K562 (cell line): ENCODE measurements around the gene CLPSL2. TPM values are rescaled to one million over a fixed set of nuclear protein-coding genes. Genes with fewer than 3 reads are reported as not detected.
A peak's percentile ranks its signal among the peaks of the same experiment; 100 is the strongest.

Experiments
- ATAC-seq: fragments of 200-7000 bp; cut with Tn5 transposase; 3 replicates; pipeline ENCODE4 v1.9.1; 2020; ENCODE audit warnings: moderate library complexity
- BruUV-seq: library from RNA; stranded (reverse); fragments of 400-500 nt; replicated peaks from 2 replicates; lab custom pipeline; 2021; lab: Mats Ljungman, UMichigan
- CTCF ChIA-PET: fragments of 300-600 bp; formaldehyde crosslinking; extraction: SDS; loops from one replicate; lab custom pipeline; 2021; ENCODE audit warnings: low intra/inter-chr PET ratio; lab: Yijun Ruan, JAX
- POLR2A ChIA-PET: fragments of 300-600, 350-650 bp; sonication (Branson Sonifier 250); formaldehyde crosslinking; extraction: SDS; loops from one replicate; lab custom pipeline; 2021; ENCODE audit warnings: antibody characterized with exemption, inconsistent platforms; lab: Yijun Ruan, JAX
- DNase-seq, 4 experiments: peaks; one replicate each; pipeline versions ENCODE4 v3.0.0 to v3.0.0-alpha.2; 2011 to 2018; ENCODE audit warnings: low spot score in 3 of 4, mixed read lengths in 3 of 4; ENCODE audit errors: extremely low read depth in 1 of 4
- FAIRE-seq: peaks from 2 replicates; lab custom pipeline; 2011; peaks lifted over from hg19 to GRCh38; lab: Jason Lieb, UNC
- H2AFZ ChIP-seq: 2 replicates; pipeline ENCODE4 v1.6.0; 2011; ENCODE audit warnings: low read depth, low read length, control low read depth, inconsistent platforms
- H3K27ac ChIP-seq: fragments of 200-600 bp; 3 replicates; pipeline ENCODE4 v1.8.0; 2011; ENCODE audit warnings: low read depth, mild to moderate bottlenecking, control low read depth, inconsistent platforms, low read length, moderate library complexity, mixed read lengths; ENCODE audit errors: extremely low read depth
- H3K27me3 ChIP-seq, 2 experiments: fragments of 300-600 bp in 1 of 2; 2 replicates in 1 of 2; 3 replicates in 1 of 2; pipeline versions ENCODE4 v1.6.0 to v1.8.0; 2011; ENCODE audit warnings: inconsistent platforms in 2 of 2, low read length in 2 of 2, mild to moderate bottlenecking in 1 of 2, mixed read lengths in 1 of 2, moderate library complexity in 1 of 2; ENCODE audit not compliant: control insufficient read depth in 2 of 2, insufficient read depth in 2 of 2
- H3K36me3 ChIP-seq: fragments of 300-600 bp; 3 replicates; pipeline ENCODE4 v1.8.0; 2011; ENCODE audit warnings: mild to moderate bottlenecking, low read length, inconsistent platforms; ENCODE audit not compliant: control insufficient read depth, insufficient read depth
- H3K4me1 ChIP-seq, 2 experiments: fragments of 200-600 bp in 1 of 2; replicated peaks in 1 of 2; 2 replicates in 1 of 2; 3 replicates in 1 of 2; pipeline versions ENCODE4 v1.5.1 to v1.8.0; 2011; ENCODE audit warnings: inconsistent platforms in 2 of 2, low read length in 2 of 2, mild to moderate bottlenecking in 1 of 2, mixed read lengths in 1 of 2, moderate library complexity in 1 of 2; ENCODE audit not compliant: control insufficient read depth in 2 of 2, insufficient read depth in 2 of 2
- H3K4me2 ChIP-seq: 2 replicates; pipeline ENCODE4 v1.6.1; 2011; ENCODE audit warnings: low read length, control low read depth, inconsistent platforms, mixed read lengths; ENCODE audit not compliant: insufficient read depth
- H3K4me3 ChIP-seq: fragments of 200-600 bp; sonication (generic), shearing (Covaris generic); 2 replicates; pipeline ENCODE4 v1.5.1; 2016; ENCODE audit warnings: control low read depth, inconsistent platforms
- H3K79me2 ChIP-seq: fragments of 200-600 bp; 3 replicates; pipeline ENCODE4 v1.8.0; 2011; ENCODE audit warnings: low read length, inconsistent platforms; ENCODE audit not compliant: control insufficient read depth, insufficient read depth
- H3K9ac ChIP-seq, 2 experiments: 2 replicates each; pipeline versions ENCODE4 v1.6.0 to v1.6.1; 2011; ENCODE audit warnings: low read depth in 2 of 2, low read length in 2 of 2, control low read depth in 1 of 2, inconsistent platforms in 1 of 2, mild to moderate bottlenecking in 1 of 2, mixed read lengths in 1 of 2; ENCODE audit not compliant: insufficient read depth in 1 of 2
- H3K9me1 ChIP-seq: one replicate; pipeline ENCODE4 v1.6.0; 2011; ENCODE audit warnings: inconsistent platforms, mild to moderate bottlenecking, low read length, moderate library complexity; ENCODE audit not compliant: control insufficient read depth, insufficient read depth
- H3K9me3 ChIP-seq: replicated peaks from 2 replicates; pipeline ENCODE4 v1.5.1; 2011; ENCODE audit warnings: low read depth, low read length, inconsistent platforms; ENCODE audit not compliant: control insufficient read depth, insufficient read depth
- H4K20me1 ChIP-seq: replicated peaks from 2 replicates; pipeline ENCODE4 v1.6.1; 2011; ENCODE audit warnings: low read length, inconsistent platforms, mixed read lengths; ENCODE audit not compliant: control insufficient read depth, insufficient read depth
- ARID1B ChIP-seq: fragments of 450-650 bp; IDR thresholded peaks from 2 replicates; pipeline ENCODE4 v1.6.1; 2016; ENCODE audit warnings: antibody characterized with exemption, mild to moderate bottlenecking, inconsistent platforms
- CBFA2T3 ChIP-seq: fragments of 450-650 bp; IDR thresholded peaks from 2 replicates; pipeline ENCODE4 v1.6.1; 2017
- CBX3 ChIP-seq, 2 experiments: IDR thresholded peaks; 1 replicate in 1 of 2; 2 replicates in 1 of 2; pipeline ENCODE4 v1.6.1; 2012; ENCODE audit warnings: inconsistent platforms in 2 of 2, low read length in 2 of 2, borderline replicate concordance in 1 of 2, control low read depth in 1 of 2
- CREM ChIP-seq: IDR thresholded peaks from 2 replicates; pipeline ENCODE4 v1.6.1; 2014; ENCODE audit warnings: antibody characterized with exemption, low read depth
- DNMT1 ChIP-seq: fragments of 450-650 bp; IDR thresholded peaks from 2 replicates; pipeline ENCODE4 v1.6.1; 2016; ENCODE audit warnings: antibody characterized with exemption, mild to moderate bottlenecking
- DPF2 ChIP-seq: fragments of 450-650 bp; IDR thresholded peaks from 2 replicates; pipeline ENCODE4 v1.6.1; 2016
- NCOA6 ChIP-seq: fragments of 450-650 bp; IDR thresholded peaks from 2 replicates; pipeline ENCODE4 v1.6.1; 2017; ENCODE audit warnings: mild to moderate bottlenecking
- PHTF2 ChIP-seq: fragments of 250-450 bp; sonication (Bioruptor Pico); IDR thresholded peaks from 2 replicates; pipeline ENCODE4 v1.5.0; 2021; ENCODE audit warnings: mild to moderate bottlenecking
- PML ChIP-seq: IDR thresholded peaks from 2 replicates; pipeline ENCODE4 v1.6.1; 2012; ENCODE audit warnings: low read length, inconsistent platforms
- SPI1 ChIP-seq: IDR thresholded peaks from 2 replicates; pipeline ENCODE4 v1.6.1; 2011; ENCODE audit warnings: low read depth, low read length, control low read depth, borderline replicate concordance
- TAL1 ChIP-seq: fragments of 450-650 bp; IDR thresholded peaks from 2 replicates; pipeline ENCODE4 v1.6.1; 2016; ENCODE audit warnings: mild to moderate bottlenecking
- TEAD4 ChIP-seq, 2 experiments: sonication (generic) in 1 of 2; formaldehyde crosslinking in 1 of 2; IDR thresholded peaks; 2 replicates each; pipeline versions ENCODE4 v1.6.1 to v1.8.0; 2012 to 2022; ENCODE audit warnings: borderline replicate concordance in 1 of 2, inconsistent platforms in 1 of 2, low read length in 1 of 2, mild to moderate bottlenecking in 1 of 2, missing genetic modification reagents in 1 of 2
- YY1 ChIP-seq, 3 experiments: IDR thresholded peaks; 2 replicates each; pipeline ENCODE4 v1.6.1; 2011; ENCODE audit warnings: low read length in 2 of 3, mild to moderate bottlenecking in 2 of 3, moderate library complexity in 2 of 3, borderline replicate concordance in 1 of 3, control low read depth in 1 of 3, low read depth in 1 of 3; ENCODE audit not compliant: insufficient read depth in 3 of 3, insufficient replicate concordance in 2 of 3, control insufficient read depth in 1 of 3, insufficient read length in 1 of 3; ENCODE audit errors: extremely low read depth in 1 of 3
- ZNF384 ChIP-seq: IDR thresholded peaks from 2 replicates; pipeline ENCODE4 v1.6.1; 2012; ENCODE audit warnings: low read depth, low read length, improper control_type of control experiment
- WGBS: fragments of 100-300 bp; shearing (Covaris generic); methylation state at CpG from one replicate; pipeline ENCODE4 v1.1.6; 2016; ENCODE audit warnings: low coverage, mixed read lengths; ENCODE audit not compliant: insufficient coverage; ENCODE audit errors: missing lambda C conversion rate; 5-methylcytosine and 5-hydroxymethylcytosine counted together
- in situ Hi-C: fragments of 300-500 bp; cut with MboI; formaldehyde crosslinking; loops from 4 replicates; pipeline ENCODE4 v1.15.0; 2018; ENCODE audit warnings: inconsistent platforms, mixed read lengths
- intact Hi-C: fragments of 100-400 bp; cut with micrococcal nuclease; formaldehyde crosslinking; loops from 2 replicates; pipeline ENCODE4 v1.14.2; 2022
- polyA plus RNA-seq, 8 experiments: library from polyadenylated mRNA; depleted of rRNA in 4 of 8; stranded (reverse) in 5 of 8; unstranded in 3 of 8; fragments of >200 nt; fragmentation: Nextera tagmentation in 2 of 8; fragmentation: Illumina TruSeq in 1 of 8; extraction: Ambion mirVana in 2 of 8; extraction: Trizol in 1 of 8; gene quantifications; 2 replicates each; pipeline versions ENCODE4 v1.2.1 to v1.2.3, GENCODE V29; 2011 to 2014; ENCODE audit warnings: inconsistent platforms in 1 of 8, missing spikeins in 1 of 8
- total RNA-seq, 7 experiments: library from RNA; depleted of rRNA in 6 of 7; stranded (reverse); fragments of >200 nt in 6 of 7; fragmentation: Illumina TruSeq in 2 of 7; extraction: Trizol in 2 of 7; gene quantifications; 2 replicates each; pipeline versions ENCODE4 v1.2.1 to v1.2.3, GENCODE V29; 2011 to 2021; ENCODE audit warnings: low replicate concordance in 1 of 7
- TF ChIP-seq, protein P1 (sequence below): fragments of 200-800 bp; sonication (Bioruptor generic); IDR thresholded peaks from 2 replicates; pipeline ENCODE4 v1.6.1; 2017; ENCODE audit warnings: missing genetic modification characterization, missing compliant biosample characterization
- TF ChIP-seq, protein P2 (sequence below): sonication (generic); formaldehyde crosslinking; IDR thresholded peaks from 2 replicates; pipeline ENCODE4 v1.8.0; 2022; ENCODE audit warnings: missing genetic modification reagents, mild to moderate bottlenecking, borderline replicate concordance

CLPSL2 gene
- total and polyA plus RNA-seq, 9 of the 15 experiments (the other 6 are each of a cell fraction or from before 2014, with no cell fraction given) = not detected

DNA sequence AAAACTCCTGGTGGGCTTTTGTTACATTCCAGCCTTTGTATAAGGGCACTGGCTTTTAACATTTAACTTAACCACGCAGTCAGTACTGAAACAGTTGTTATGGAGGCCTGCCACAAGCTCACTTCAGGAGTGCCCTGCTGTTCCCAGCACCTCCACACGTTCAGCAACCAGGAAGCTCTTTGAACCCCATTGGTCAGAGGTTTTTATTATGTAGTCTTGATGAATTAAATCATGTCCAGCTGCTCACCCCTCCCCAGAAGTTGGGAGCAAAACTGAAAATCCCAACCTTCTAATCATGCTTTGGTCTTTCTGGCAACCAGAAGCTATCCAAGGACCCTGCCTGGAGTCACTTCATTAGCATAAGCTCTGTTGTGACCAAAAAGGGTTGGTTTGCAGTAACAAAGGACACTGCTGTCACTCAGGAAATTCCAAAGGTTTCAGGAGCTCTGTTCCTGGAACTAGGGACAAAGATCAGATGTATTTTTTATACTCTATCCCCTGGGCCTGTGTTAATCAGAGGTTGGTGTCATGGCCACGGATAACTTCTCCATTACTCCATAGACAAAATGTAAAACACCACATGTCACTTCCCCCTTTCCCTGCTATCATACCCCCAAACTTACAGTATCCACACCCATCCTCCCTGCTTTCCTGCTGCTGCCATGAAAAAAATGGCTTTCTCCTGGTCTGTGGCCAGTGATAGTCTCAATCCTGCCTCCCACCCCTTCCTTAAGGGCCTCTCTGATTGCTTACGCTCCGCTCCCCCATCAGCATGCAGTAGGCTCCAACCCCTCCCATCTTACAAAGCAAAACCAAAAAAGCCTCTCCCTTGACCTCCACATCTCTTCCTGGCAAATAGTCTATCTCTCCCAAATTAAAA is 36.5 kb upstream of the CLPSL2 start:
- DNase-seq (peak in 2 of 4 experiments; percentile 52 to 61), ATAC-seq (peak; percentile 16; the same call in 1 of the 3 replicates), FAIRE-seq (no peak)
- intact Hi-C loops = loop anchor here (10.0 kb wide), 1 partner anchor 355 kb away; no protein-coding TSS in a partner anchor
- H3K79me2 ChIP-seq = no peaks in the 10 kb centered on the region
- in situ Hi-C loops = loop anchor here (5.0 kb wide), 3 partner anchors 158 to 443 kb away; partner anchors contain the start of gene DEF6
- peak overlapping the region; percentile 64 for H2AFZ ChIP-seq
- H4K20me1 ChIP-seq = no peaks in the 10 kb centered on the region
- no TSS peak for BruUV-seq
- H3K9me1 ChIP-seq = no peaks in the 10 kb centered on the region
- 25% methylated on average over 5 of the region's 5 CpGs for WGBS
- H3K4me1 ChIP-seq = peaks cover 6 to 8% of the 10 kb centered on the region in 2 experiments; a peak in 3 of 5 replicates
- H3K36me3 ChIP-seq = no peaks in the 10 kb centered on the region
- no peaks in the 10 kb centered on the region for H3K9me3 ChIP-seq
- no peak overlapping the region for H3K4me2 ChIP-seq
- H3K9ac ChIP-seq = no peak overlapping the region
- peaks cover 0 to 8% of the 10 kb centered on the region in 2 experiments; a peak in 1 of 5 replicates for H3K27me3 ChIP-seq
- H3K4me3 ChIP-seq = no peak overlapping the region
- ChIA-PET CTCF (interaction anchor here (0.6 to 8.4 kb wide), 3 partner anchors 155 to 217 kb away, joined by 3 to 195 read pairs (median 3); no protein-coding TSS in a partner anchor), POLR2A (interaction anchor here (0.5 to 0.7 kb wide), 2 partner anchors 17 to 1000 kb away, joined by 3 to 4 read pairs; no protein-coding TSS in a partner anchor)
- TF ChIP-seq PML (no peak), DPF2 (0 out of 2 replicates have a peak, but pooled peaks have one; percentile 16), TAL1 (peak; percentile 26; the same call in 1 of the 2 replicates), ARID1B (peak; percentile 27; the same call in 1 of the 2 replicates), SPI1 (0 out of 2 replicates have a peak, but pooled peaks have one; percentile 40), DNMT1 (no peak), CBFA2T3 (peak; percentile 74), CBX3 (IDR thresholded peaks at IDR 0.05; ENCODE audit: borderline replicate concordance in 1 of 2, low read length in 2 of 2) (0 out of 3 replicates have a peak, but pooled peaks of 1 of the 2 experiments have one; percentile 19), NCOA6 (no peak), TEAD4 (IDR thresholded peaks at IDR 0.05; ENCODE audit: low read length) (0 out of 2 replicates have a peak, but pooled peaks have one; percentile 24), TEAD4 (CRISPR knock-in tag; IDR thresholded peaks at IDR 0.05; ENCODE audit: borderline replicate concordance) (no peak), ZNF384 (0 out of 2 replicates have a peak, but pooled peaks have one; percentile 18), YY1 (IDR thresholded peaks at IDR 0.05; ENCODE audit: borderline replicate concordance in 1 of 3, control insufficient read depth in 1 of 3, extremely low read depth in 1 of 3, insufficient read depth in 3 of 3, insufficient read length in 1 of 3, insufficient replicate concordance in 2 of 3, low read depth in 1 of 3, low read length in 2 of 3) (peak in 1 of 3 experiments; percentile 27), PHTF2 (CRISPR knock-in tag) (no peak), CREM (0 out of 2 replicates have a peak, but pooled peaks have one; percentile 4)
- TF ChIP-seq, protein P1, sequence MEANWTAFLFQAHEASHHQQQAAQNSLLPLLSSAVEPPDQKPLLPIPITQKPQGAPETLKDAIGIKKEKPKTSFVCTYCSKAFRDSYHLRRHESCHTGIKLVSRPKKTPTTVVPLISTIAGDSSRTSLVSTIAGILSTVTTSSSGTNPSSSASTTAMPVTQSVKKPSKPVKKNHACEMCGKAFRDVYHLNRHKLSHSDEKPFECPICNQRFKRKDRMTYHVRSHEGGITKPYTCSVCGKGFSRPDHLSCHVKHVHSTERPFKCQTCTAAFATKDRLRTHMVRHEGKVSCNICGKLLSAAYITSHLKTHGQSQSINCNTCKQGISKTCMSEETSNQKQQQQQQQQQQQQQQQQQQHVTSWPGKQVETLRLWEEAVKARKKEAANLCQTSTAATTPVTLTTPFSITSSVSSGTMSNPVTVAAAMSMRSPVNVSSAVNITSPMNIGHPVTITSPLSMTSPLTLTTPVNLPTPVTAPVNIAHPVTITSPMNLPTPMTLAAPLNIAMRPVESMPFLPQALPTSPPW (CRISPR knock-in tag) = 0 out of 2 replicates have a peak, but pooled peaks have one; percentile 31
- TF ChIP-seq, protein P2, sequence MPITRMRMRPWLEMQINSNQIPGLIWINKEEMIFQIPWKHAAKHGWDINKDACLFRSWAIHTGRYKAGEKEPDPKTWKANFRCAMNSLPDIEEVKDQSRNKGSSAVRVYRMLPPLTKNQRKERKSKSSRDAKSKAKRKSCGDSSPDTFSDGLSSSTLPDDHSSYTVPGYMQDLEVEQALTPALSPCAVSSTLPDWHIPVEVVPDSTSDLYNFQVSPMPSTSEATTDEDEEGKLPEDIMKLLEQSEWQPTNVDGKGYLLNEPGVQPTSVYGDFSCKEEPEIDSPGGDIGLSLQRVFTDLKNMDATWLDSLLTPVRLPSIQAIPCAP = no peak
- no peak overlapping the region for H3K27ac ChIP-seq
